Liver (tissue), 3 donors: ENCODE results near the gene UBTD2.

Experiments used
- EGR1 ChIP-seq, 2 donors: IDR thresholded peaks; 2 replicates each; pipeline ENCODE4 v1.6.1; 2016 to 2018; ENCODE audit warnings: antibody characterized with exemption in 2 of 2, low read depth in 2 of 2
- FOXA1 ChIP-seq: IDR thresholded peaks from 2 replicates; pipeline ENCODE4 v1.6.1; 2016; ENCODE audit warnings: antibody characterized with exemption
- HNF4A ChIP-seq, 2 donors: conservative IDR thresholded peaks; 2 replicates each; pipeline ENCODE4 v1.6.1; 2016; ENCODE audit warnings: antibody characterized with exemption in 2 of 2, mild to moderate bottlenecking in 2 of 2
- RAD21 ChIP-seq, 2 donors: IDR thresholded peaks; 2 replicates each; pipeline ENCODE4 v1.6.1; 2016; ENCODE audit warnings: antibody characterized with exemption in 2 of 2, mild to moderate bottlenecking in 2 of 2
- SP1 ChIP-seq: IDR thresholded peaks from 2 replicates; pipeline ENCODE4 v1.6.1; 2018; ENCODE audit warnings: antibody characterized with exemption, mild to moderate bottlenecking
- YY1 ChIP-seq: IDR thresholded peaks from 2 replicates; pipeline ENCODE4 v1.6.1; 2016; ENCODE audit warnings: antibody characterized with exemption, mild to moderate bottlenecking
- TF ChIP-seq, protein P1 (sequence below): fragments of 150-350 bp; IDR thresholded peaks from 2 replicates; pipeline ENCODE4 v1.5.1; 2017; ENCODE audit warnings: improper control_type of control experiment, low read depth, low read length; ENCODE audit not compliant: missing input control
- TF ChIP-seq, protein P2 (sequence below): IDR thresholded peaks from 2 replicates; pipeline ENCODE4 v1.6.1; 2016; ENCODE audit warnings: antibody characterized with exemption
- TF ChIP-seq, protein P3 (sequence below): IDR thresholded peaks from 2 replicates; pipeline ENCODE4 v1.6.1; 2016; ENCODE audit warnings: antibody characterized with exemption, mild to moderate bottlenecking
- TF ChIP-seq, protein P4 (sequence below): IDR thresholded peaks from 2 replicates; pipeline ENCODE4 v1.6.1; 2016; ENCODE audit warnings: antibody characterized with exemption
- donor health status: healthy.
- donor health status: healthy.

GRCh38 chr5:172280929-172281328, 2.6 kb downstream of the UBTD2 start:
- TF ChIP-seq, protein P1, sequence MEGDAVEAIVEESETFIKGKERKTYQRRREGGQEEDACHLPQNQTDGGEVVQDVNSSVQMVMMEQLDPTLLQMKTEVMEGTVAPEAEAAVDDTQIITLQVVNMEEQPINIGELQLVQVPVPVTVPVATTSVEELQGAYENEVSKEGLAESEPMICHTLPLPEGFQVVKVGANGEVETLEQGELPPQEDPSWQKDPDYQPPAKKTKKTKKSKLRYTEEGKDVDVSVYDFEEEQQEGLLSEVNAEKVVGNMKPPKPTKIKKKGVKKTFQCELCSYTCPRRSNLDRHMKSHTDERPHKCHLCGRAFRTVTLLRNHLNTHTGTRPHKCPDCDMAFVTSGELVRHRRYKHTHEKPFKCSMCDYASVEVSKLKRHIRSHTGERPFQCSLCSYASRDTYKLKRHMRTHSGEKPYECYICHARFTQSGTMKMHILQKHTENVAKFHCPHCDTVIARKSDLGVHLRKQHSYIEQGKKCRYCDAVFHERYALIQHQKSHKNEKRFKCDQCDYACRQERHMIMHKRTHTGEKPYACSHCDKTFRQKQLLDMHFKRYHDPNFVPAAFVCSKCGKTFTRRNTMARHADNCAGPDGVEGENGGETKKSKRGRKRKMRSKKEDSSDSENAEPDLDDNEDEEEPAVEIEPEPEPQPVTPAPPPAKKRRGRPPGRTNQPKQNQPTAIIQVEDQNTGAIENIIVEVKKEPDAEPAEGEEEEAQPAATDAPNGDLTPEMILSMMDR = no peak
- no peak for TF ChIP-seq FOXA1
- no peak for TF ChIP-seq HNF4A (conservative IDR thresholded peaks at IDR 0.05)
- no peak for TF ChIP-seq RAD21 (IDR thresholded peaks at IDR 0.05)
- TF ChIP-seq, protein P2, sequence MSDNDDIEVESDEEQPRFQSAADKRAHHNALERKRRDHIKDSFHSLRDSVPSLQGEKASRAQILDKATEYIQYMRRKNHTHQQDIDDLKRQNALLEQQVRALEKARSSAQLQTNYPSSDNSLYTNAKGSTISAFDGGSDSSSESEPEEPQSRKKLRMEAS = no peak
- TF ChIP-seq YY1 = no peak
- TF ChIP-seq, protein P3, sequence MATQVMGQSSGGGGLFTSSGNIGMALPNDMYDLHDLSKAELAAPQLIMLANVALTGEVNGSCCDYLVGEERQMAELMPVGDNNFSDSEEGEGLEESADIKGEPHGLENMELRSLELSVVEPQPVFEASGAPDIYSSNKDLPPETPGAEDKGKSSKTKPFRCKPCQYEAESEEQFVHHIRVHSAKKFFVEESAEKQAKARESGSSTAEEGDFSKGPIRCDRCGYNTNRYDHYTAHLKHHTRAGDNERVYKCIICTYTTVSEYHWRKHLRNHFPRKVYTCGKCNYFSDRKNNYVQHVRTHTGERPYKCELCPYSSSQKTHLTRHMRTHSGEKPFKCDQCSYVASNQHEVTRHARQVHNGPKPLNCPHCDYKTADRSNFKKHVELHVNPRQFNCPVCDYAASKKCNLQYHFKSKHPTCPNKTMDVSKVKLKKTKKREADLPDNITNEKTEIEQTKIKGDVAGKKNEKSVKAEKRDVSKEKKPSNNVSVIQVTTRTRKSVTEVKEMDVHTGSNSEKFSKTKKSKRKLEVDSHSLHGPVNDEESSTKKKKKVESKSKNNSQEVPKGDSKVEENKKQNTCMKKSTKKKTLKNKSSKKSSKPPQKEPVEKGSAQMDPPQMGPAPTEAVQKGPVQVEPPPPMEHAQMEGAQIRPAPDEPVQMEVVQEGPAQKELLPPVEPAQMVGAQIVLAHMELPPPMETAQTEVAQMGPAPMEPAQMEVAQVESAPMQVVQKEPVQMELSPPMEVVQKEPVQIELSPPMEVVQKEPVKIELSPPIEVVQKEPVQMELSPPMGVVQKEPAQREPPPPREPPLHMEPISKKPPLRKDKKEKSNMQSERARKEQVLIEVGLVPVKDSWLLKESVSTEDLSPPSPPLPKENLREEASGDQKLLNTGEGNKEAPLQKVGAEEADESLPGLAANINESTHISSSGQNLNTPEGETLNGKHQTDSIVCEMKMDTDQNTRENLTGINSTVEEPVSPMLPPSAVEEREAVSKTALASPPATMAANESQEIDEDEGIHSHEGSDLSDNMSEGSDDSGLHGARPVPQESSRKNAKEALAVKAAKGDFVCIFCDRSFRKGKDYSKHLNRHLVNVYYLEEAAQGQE = no peak
- no peak for TF ChIP-seq EGR1 (IDR thresholded peaks at IDR 0.05; ENCODE audit: low read depth in 2 of 2)
- TF ChIP-seq, protein P4, sequence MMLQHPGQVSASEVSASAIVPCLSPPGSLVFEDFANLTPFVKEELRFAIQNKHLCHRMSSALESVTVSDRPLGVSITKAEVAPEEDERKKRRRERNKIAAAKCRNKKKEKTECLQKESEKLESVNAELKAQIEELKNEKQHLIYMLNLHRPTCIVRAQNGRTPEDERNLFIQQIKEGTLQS = no peak
- no peak for TF ChIP-seq SP1
